C4-2B (cell line): ENCODE data around the gene AXL.
"Not testable (repeated sequence)": the region's sequence is repeated elsewhere in the genome, so short reads cannot be mapped to it uniquely, and the experiment has no call there.

Source experiments
- CTCF ChIP-seq: fragments of 450-650 bp; conservative IDR thresholded peaks from 2 replicates; pipeline ENCODE4 v1.5.1; 2017; ENCODE audit warnings: mild to moderate bottlenecking
- ZFX ChIP-seq: fragments of 450-650 bp; IDR thresholded peaks from 2 replicates; pipeline ENCODE4 v1.6.1; 2017

GRCh38 chr19:41289814-41290213 is 70.8 kb downstream of the AXL start:
- TF ChIP-seq CTCF, ZFX: not testable (repeated sequence)
